Measurements from ENCODE around the gene CDH12. TPM values are rescaled to one million over a fixed set of nuclear protein-coding genes. Genes with fewer than 3 reads are reported as not detected.
"Not testable (repeated sequence)": the region's sequence is repeated elsewhere in the genome, so short reads cannot be mapped to it uniquely, and the experiment has no call there.

The CDH12 gene
- total RNA-seq, 1 donor from 2014 or later, result not detected

DNA sequence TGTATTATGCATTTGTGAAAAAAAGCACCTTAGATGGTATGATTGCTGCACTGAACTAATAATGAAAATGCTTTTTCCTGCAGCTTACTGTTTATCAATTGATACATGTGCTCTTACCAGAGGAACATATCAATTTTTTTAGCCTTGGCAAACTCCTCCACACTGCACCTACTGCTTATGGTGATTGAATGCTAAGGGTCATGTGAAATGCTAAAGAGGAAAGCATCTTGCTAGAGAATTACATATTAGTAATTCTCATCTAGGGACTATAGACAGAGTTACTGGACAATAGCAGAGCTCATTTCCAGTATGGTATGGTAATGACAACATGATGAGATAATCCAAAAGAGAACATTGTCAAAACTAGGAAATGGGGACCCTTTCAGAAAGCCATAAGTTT lies 817.1 kb downstream of the CDH12 start:
- intact Hi-C loops (cut with micrococcal nuclease), result no loop called here
- Mint-ChIP-seq H3K4me3 (no peak overlapping the region), H3K27ac (no peak overlapping the region), H3K27me3 (ENCODE audit: insufficient read depth) (no peaks in the 10 kb centered on the region), H3K4me1 (ENCODE audit: low read depth) (no peaks in the 10 kb centered on the region), H3K36me3 (ENCODE audit: low read depth) (no peaks in the 10 kb centered on the region), H3K9me3 (peaks cover 22% of the 10 kb centered on the region)
- no peak for DNase-seq (ENCODE audit: low spot score)

DNA sequence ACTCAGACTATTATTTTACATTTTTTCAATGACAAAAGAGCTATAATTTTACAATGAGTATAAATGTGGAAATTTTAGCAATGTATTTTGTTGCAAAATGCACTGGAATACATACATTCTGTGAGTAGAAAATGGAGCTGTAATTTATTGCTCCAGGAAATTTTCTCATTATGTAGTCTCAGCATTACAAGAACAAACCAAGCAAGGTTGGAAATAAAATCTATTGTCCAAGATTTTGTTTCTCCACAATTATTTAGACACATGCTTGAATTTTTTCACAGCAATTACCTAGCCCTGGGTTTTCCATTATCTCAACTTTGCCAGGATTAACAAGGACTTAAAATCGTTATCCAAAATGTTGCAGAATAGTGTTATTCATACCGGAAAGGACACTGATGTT lies 820.1 kb downstream of the CDH12 start:
- intact Hi-C loops (cut with micrococcal nuclease), result no loop called here
- H3K9me3 Mint-ChIP-seq, result peaks cover 4% of the 10 kb centered on the region
- H3K27ac Mint-ChIP-seq, result no peak overlapping the region
- no peaks in the 10 kb centered on the region for H3K36me3 Mint-ChIP-seq (ENCODE audit: low read depth)
- H3K27me3 Mint-ChIP-seq (ENCODE audit: insufficient read depth), result no peaks in the 10 kb centered on the region
- no peak for DNase-seq (ENCODE audit: low spot score)
- no peak overlapping the region for H3K4me3 Mint-ChIP-seq
- H3K4me1 Mint-ChIP-seq (ENCODE audit: low read depth), result no peaks in the 10 kb centered on the region

DNA sequence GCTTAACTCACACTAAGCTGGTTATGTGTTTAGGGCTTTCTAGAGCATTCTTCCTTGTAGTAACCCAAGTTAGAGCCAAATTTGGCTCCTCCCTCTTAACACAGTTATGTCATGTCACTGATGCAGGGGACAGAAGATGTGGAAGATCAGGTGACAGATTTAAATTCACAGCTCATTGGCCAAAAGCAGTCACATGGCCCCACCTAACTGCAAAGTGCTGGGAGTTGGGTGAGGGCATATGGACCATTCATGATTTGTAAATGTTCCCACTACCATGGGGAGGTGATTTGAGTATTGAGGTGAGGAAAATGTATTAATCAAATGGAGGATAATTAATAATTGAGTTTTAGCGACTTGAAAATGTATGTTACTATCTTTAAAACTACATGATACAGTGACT lies 829.4 kb downstream of the CDH12 start:
- no peak for DNase-seq (ENCODE audit: low spot score)

DNA sequence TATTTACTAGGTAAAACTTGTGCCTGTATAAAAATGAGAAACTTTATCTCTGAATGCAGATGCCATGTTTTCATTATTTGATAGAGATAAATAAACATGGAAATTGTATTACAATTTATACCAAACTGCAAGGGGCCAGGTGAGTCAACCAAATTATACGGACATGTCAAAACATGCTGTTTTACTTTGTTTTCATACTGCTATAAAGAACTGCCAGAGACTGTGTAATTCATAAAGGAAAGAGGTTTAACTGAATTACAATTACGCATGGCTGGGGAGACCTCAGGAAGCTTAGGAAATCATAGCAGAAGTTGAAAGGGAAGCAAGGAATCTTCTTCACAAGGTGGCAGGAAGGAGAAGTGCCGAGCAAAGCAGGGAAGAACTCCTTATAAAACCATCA lies 840.3 kb downstream of the CDH12 start:
- intact Hi-C loops (cut with micrococcal nuclease); H3K4me3 Mint-ChIP-seq; H3K27ac Mint-ChIP-seq; H3K4me1 Mint-ChIP-seq (ENCODE audit: low read depth); H3K36me3 Mint-ChIP-seq (ENCODE audit: low read depth); H3K27me3 Mint-ChIP-seq (ENCODE audit: insufficient read depth); DNase-seq (ENCODE audit: low spot score): not testable (repeated sequence)
- H3K9me3 Mint-ChIP-seq, result peaks cover 14% of the 10 kb centered on the region

More for the DNA sequence above, 829.4 kb downstream of the CDH12 start:
- no peak overlapping the region for H3K4me3 Mint-ChIP-seq
- intact Hi-C loops (cut with micrococcal nuclease), result no loop called here
- no peak overlapping the region for H3K27ac Mint-ChIP-seq
- no peaks in the 10 kb centered on the region for H3K27me3 Mint-ChIP-seq (ENCODE audit: insufficient read depth)
- no peaks in the 10 kb centered on the region for H3K4me1 Mint-ChIP-seq (ENCODE audit: low read depth)
- no peaks in the 10 kb centered on the region for H3K36me3 Mint-ChIP-seq (ENCODE audit: low read depth)
- H3K9me3 Mint-ChIP-seq, result peaks cover 15% of the 10 kb centered on the region

GRCh38 chr5:22010808-22011207 lies 842.3 kb downstream of the CDH12 start:
- intact Hi-C loops (cut with micrococcal nuclease); H3K4me1 Mint-ChIP-seq (ENCODE audit: low read depth); H3K9me3 Mint-ChIP-seq; DNase-seq (ENCODE audit: low spot score); H3K36me3 Mint-ChIP-seq (ENCODE audit: low read depth); H3K27ac Mint-ChIP-seq; H3K27me3 Mint-ChIP-seq (ENCODE audit: insufficient read depth); H3K4me3 Mint-ChIP-seq: not testable (repeated sequence)

DNA sequence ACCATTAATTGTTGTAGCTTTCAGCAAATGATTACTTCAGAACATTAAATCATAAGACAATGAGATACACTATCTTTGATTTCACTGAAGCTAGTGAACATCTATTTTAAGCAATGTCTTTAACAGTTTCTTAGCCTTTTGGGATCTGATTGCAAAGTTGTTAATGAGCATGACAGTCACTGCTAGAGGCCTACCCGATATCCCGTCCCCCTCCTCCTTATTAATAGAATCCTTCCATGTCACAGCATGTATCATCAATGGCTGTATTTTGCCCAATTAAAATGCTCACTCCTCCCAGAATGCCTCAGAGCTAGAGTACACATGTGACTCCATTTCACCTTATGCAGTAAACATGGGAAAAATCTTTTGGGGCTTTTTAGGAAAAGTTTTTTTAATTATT lies 852.0 kb downstream of the CDH12 start:
- H3K36me3 Mint-ChIP-seq (ENCODE audit: low read depth); DNase-seq (ENCODE audit: low spot score); H3K4me3 Mint-ChIP-seq; H3K27me3 Mint-ChIP-seq (ENCODE audit: insufficient read depth); intact Hi-C loops (cut with micrococcal nuclease); H3K27ac Mint-ChIP-seq; H3K4me1 Mint-ChIP-seq (ENCODE audit: low read depth); H3K9me3 Mint-ChIP-seq: not testable (repeated sequence)

DNA sequence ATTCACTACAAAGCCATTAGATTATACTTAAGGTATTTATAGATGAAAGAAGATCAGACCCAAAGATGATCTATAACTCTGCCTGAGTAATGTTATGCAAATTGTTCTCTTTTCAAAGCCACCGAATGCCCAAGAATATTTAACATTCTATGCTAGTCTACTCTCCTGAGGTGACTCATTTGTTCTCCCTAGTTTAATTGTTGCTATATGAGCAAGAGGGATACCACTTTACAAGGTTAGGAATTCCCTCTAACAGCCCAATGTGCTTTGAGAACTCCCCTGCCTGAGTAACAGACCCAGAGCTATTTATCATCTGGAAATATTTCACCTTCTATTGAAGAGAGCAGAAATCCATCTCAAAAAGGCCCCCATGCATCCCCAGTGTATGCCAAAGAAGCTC lies 867.3 kb downstream of the CDH12 start:
- H3K9me3 Mint-ChIP-seq; H3K36me3 Mint-ChIP-seq (ENCODE audit: low read depth); H3K4me1 Mint-ChIP-seq (ENCODE audit: low read depth); intact Hi-C loops (cut with micrococcal nuclease); DNase-seq (ENCODE audit: low spot score); H3K27ac Mint-ChIP-seq; H3K27me3 Mint-ChIP-seq (ENCODE audit: insufficient read depth); H3K4me3 Mint-ChIP-seq: not testable (repeated sequence)

DNA sequence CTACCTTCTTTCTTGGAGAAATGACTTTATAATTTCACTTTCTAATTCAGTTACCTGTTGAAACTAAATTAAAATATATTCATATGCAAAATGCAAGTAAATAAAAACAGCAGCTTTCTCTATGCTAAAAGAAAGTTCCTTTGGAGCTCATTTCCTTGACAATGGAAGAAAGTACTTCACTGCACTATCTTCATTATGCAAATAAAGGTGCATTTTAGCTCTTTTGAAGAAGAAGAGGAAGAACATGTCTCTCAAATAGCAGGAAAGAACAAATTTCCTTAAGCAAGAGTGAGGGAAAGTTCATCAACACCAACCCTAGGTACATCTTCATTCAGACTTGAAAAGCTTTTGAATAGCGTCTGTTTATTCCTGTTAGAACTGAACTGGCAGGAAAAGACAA lies 901.6 kb downstream of the CDH12 start:
- H3K4me1 Mint-ChIP-seq (ENCODE audit: low read depth); H3K36me3 Mint-ChIP-seq (ENCODE audit: low read depth); DNase-seq (ENCODE audit: low spot score); H3K27ac Mint-ChIP-seq; H3K27me3 Mint-ChIP-seq (ENCODE audit: insufficient read depth); H3K4me3 Mint-ChIP-seq; H3K9me3 Mint-ChIP-seq; intact Hi-C loops (cut with micrococcal nuclease): not testable (repeated sequence)

DNA sequence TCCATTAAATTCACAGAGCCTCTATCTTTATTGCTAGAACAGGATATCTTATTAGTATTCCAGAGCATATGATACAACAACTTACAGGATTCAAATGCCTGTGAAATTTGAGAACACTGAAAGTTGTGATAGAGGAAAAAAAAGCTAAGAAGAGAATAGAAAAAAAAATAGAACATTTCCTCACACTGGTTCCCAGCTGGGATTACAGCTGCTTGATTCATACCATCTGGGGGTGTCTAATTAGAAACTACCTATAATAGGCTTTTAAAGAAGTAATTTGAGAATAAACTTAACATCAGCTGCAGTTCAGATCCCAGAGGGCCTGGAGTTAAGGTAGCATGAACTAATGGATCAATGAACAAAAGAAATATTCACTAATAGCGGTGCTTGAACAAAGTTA lies 922.0 kb downstream of the CDH12 start:
- H3K27ac Mint-ChIP-seq, result no peak overlapping the region
- H3K4me3 Mint-ChIP-seq, result no peak overlapping the region
- peaks cover 24% of the 10 kb centered on the region for H3K9me3 Mint-ChIP-seq
- no peaks in the 10 kb centered on the region for H3K36me3 Mint-ChIP-seq (ENCODE audit: low read depth)
- H3K4me1 Mint-ChIP-seq (ENCODE audit: low read depth), result no peaks in the 10 kb centered on the region
- intact Hi-C loops (cut with micrococcal nuclease), result no loop called here
- no peaks in the 10 kb centered on the region for H3K27me3 Mint-ChIP-seq (ENCODE audit: insufficient read depth)
- no peak for DNase-seq (ENCODE audit: low spot score)

GRCh38 chr5:21919414-21920022 lies 933.6 kb downstream of the CDH12 start:
- no peaks in the 10 kb centered on the region for H3K9me3 Mint-ChIP-seq
- no peaks in the 10 kb centered on the region for H3K36me3 Mint-ChIP-seq (ENCODE audit: low read depth)
- intact Hi-C loops (cut with micrococcal nuclease), result no loop called here
- no peak for DNase-seq (ENCODE audit: low spot score)
- H3K4me3 Mint-ChIP-seq, result no peak overlapping the region
- no peaks in the 10 kb centered on the region for H3K27me3 Mint-ChIP-seq (ENCODE audit: insufficient read depth)
- no peaks in the 10 kb centered on the region for H3K4me1 Mint-ChIP-seq (ENCODE audit: low read depth)
- no peak overlapping the region for H3K27ac Mint-ChIP-seq

DNA sequence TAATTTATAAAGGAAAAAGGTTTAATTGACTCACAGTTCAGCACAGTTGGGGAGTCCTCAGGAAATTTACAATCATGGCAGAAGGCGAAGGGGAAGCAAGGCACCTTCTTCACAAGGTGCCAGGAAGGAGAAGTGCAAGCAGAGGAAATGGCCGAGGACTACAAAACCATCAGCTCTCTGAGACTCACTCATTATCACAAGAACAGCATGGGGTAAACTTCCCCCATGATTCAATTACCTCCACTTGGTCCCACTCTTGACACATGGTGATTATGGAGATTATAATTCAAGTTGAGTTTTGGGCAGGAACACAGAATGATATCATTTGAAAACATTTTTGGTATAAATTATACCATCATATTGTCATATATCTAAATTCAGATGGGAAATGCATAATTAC lies 934.7 kb downstream of the CDH12 start:
- Mint-ChIP-seq H3K36me3 (ENCODE audit: low read depth) (no peaks in the 10 kb centered on the region), H3K9me3 (no peaks in the 10 kb centered on the region), H3K4me1 (ENCODE audit: low read depth) (no peaks in the 10 kb centered on the region), H3K4me3 (no peak overlapping the region), H3K27me3 (ENCODE audit: insufficient read depth) (no peaks in the 10 kb centered on the region), H3K27ac (no peak overlapping the region)
- intact Hi-C loops (cut with micrococcal nuclease), result no loop called here
- DNase-seq (ENCODE audit: low spot score), result no peak

GRCh38 chr5:21910731-21911130 lies 942.4 kb downstream of the CDH12 start:
- H3K4me1 Mint-ChIP-seq (ENCODE audit: low read depth), result no peaks in the 10 kb centered on the region
- H3K4me3 Mint-ChIP-seq, result no peak overlapping the region
- H3K36me3 Mint-ChIP-seq (ENCODE audit: low read depth), result no peaks in the 10 kb centered on the region
- no peaks in the 10 kb centered on the region for H3K27me3 Mint-ChIP-seq (ENCODE audit: insufficient read depth)
- no peak overlapping the region for H3K27ac Mint-ChIP-seq
- H3K9me3 Mint-ChIP-seq, result peaks cover 4% of the 10 kb centered on the region
- intact Hi-C loops (cut with micrococcal nuclease), result no loop called here
- no peak for DNase-seq (ENCODE audit: low spot score)

DNA sequence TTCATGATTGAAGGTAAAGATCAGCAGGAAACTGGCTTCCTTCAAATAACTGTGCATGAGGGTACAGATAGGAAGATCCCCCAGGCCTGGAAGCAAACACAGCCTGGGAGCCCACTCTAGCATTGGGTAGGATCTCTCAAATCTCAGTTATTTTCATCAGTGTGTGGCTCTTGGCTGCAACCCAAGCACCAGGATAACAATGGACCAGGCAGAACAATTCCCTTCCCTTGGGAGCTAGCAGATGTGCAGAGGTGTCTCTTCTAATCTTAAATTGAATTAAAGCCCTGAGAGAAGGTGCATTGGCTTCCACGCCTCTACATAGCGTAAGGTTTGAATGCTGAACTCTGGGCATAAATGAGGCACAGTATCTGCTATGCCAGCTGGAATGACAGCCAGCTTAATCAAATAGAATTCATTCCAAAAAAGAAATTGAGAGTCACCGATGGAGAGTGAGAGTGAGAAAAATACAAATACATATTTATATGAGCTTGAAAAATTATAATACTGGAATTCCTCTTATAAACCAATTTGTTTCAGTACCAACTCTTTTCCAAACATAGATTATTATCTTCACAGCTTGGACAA lies 957.3 kb downstream of the CDH12 start:
- H3K4me1 Mint-ChIP-seq (ENCODE audit: low read depth), result no peaks in the 10 kb centered on the region
- H3K27ac Mint-ChIP-seq, result no peak overlapping the region
- H3K9me3 Mint-ChIP-seq, result no peaks in the 10 kb centered on the region
- no peaks in the 10 kb centered on the region for H3K27me3 Mint-ChIP-seq (ENCODE audit: insufficient read depth)
- H3K4me3 Mint-ChIP-seq, result no peak overlapping the region
- intact Hi-C loops (cut with micrococcal nuclease), result no loop called here
- no peaks in the 10 kb centered on the region for H3K36me3 Mint-ChIP-seq (ENCODE audit: low read depth)
- DNase-seq (ENCODE audit: low spot score), result no peak

DNA sequence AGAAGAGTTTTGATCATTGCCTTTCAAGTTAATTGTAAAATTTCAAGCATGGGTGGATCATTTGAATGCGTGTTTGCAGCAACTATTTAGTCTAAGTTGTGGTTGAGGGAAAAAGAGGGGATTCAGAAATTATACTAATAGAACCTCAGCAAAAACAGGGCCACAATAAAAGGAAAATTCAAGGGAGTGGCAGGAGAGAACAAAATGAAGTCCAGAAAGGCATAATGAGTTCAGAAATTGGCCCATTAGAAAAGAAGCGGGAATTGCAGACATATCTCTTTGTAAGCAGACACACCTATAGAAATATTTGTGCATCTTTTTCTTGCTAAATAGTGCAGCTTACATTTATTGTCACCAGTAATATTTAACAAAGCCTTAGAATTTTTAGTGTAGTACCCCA lies 960.0 kb downstream of the CDH12 start:
- Mint-ChIP-seq H3K9me3 (no peaks in the 10 kb centered on the region), H3K4me3 (no peak overlapping the region), H3K27ac (no peak overlapping the region), H3K27me3 (ENCODE audit: insufficient read depth) (no peaks in the 10 kb centered on the region), H3K4me1 (ENCODE audit: low read depth) (no peaks in the 10 kb centered on the region), H3K36me3 (ENCODE audit: low read depth) (no peaks in the 10 kb centered on the region)
- DNase-seq (ENCODE audit: low spot score), result no peak
- intact Hi-C loops (cut with micrococcal nuclease), result no loop called here
